Stimulated activated CD8-positive, alpha-beta memory T cell treated with anti-CD3 and anti-CD28 coated beads, Interleukin-4, amount 100 ng/mL, for 4 hours (primary cell): ENCODE measurements around the gene POLR2L.

Source experiments
- DNase-seq, 2 donors: peaks; one replicate each; pipeline ENCODE4 v3.0.0-alpha.2; 2020; ENCODE audit warnings: low read depth in 2 of 2, low spot score in 1 of 2

POLR2L gene

DNA sequence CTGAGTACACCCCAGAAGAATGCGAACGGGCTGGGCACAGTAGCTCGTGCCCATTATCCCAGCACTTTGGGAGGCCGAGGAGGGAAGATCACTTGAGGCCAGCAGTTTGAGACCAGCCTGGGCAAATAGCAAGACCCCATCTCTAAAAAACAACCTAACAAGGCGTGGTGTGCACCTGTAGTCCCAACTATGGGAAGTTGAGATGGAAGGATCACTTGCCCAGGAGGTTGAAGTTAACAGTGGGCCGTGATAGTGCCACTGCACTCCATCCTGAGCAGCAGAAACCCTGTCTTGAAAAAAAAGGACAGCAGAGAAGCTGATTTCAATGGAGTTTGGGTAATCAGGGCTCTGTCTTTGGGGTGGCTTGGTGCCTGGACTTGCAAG, 29.3 kb downstream of the POLR2L start:
- no peak for DNase-seq

DNA sequence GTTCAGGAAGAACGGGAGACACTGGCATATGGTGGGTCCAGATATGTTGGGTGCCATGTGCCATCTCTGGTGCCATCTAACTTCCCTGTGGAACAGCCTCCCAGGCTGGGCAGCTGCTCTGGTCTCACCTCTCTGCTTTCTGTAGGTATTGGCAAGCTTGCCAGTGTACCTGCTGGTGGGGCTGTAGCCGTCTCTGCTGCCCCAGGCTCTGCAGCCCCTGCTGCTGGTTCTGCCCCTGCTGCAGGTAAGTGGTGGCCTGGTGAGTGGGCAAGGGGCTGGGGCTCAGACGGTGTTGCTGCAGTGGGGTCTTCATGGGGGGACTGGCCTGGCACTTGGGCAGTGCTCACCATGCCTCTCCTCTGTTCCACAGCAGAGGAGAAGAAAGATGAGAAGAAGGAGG, 29.9 kb downstream of the POLR2L start:
- no peak for DNase-seq

DNA sequence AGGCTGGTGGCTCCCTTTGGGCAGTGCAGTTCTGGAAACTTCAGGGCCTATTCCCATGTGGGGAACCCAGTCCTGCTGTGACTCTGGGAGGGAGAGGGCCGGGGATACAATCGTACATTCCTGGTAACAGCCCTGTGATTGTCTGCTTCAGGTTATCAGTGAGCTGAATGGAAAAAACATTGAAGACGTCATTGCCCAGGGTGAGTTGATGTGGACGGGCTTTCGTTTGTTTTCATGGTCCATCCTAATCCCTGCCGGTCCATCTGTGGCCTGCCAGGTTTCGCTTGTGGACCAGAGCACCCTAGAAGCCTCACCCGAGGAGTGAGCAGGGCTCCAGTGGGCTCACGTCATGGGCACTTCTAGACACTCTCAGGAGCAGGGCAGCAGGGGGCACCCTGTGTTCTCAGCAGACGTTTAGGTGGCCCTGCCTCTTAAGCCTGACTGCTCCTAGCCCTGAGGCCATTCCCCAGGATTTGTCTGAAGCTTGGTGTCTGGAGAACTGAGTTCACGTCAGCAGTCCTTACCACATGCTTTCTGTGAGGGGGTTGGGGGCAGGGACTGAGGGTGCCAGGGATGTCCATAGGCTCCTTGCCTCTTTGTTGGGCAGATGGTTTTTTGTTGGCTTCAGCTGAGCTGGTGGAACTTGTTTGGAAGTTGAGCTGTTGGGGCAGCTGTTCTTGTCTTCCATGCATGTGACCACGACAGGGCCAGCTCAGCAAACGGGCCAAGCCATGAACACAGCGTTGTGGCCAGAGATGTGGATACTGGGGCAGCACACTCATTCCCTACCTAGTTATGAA, 30.7 kb downstream of the POLR2L start:
- DNase-seq, result no peak

DNA sequence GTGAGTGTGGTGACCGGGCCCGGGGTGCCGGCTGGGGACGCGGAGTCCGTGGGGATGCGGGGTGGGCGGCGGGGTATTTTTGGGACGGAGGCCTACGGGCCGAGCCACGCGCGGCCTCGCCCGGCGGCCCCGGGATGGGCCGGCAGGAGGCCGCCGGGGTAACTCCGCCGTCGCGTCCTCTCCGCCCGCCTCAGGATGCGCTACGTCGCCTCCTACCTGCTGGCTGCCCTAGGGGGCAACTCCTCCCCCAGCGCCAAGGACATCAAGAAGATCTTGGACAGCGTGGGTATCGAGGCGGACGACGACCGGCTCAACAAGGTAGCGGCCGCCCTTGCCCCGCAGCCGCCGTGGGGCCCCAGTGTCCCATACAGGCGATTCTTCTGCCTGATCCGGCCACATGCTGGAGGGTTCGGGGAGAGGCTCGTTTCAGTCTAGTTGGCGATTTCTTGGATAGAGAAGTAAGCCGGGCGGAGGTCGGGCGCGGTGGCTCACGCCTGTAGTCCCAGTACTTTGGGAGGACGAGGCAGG, 32.2 kb downstream of the POLR2L start:
- DNase-seq, result no peak

DNA sequence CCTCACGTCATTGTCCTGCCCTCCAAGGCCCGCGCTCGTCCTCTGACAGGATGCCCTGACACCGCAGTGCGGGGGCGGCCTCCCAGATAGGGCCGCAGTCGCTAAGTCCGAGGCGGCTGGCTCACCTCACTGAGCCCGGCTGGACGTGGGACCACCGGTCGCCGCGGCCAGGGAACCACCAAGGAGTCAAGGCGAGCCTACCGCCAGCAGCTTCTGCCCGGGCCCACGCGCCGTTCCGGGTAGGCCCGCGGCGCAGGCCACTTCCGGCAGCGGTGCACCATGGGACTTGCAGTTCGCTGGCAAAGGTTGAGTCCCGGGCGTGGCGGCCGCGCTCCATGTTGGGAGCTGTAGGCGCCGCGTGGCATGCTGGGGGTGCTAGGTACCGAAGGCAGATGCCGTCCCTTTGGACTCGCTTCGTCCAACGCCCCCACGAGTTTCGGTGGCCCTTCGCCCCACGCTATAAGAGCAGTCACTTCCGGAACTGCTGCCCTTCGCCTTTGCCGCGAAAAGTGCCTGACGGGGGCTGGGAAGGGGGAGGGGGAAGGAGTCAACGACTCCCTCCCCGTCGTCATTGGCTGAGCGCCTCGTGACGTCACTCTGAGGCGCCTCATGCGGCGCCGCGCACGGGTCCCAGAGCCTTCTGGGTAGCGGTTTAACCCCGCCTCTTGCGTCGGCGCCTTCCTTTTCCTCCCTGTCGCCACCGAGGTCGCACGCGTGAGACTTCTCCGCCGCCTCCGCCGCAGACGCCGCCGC, 32.9 kb downstream of the POLR2L start, which contains the start of gene RPLP2:
TSS of gene RPLP2 (plus strand) at position 681 of the 753 bp plus-strand sequence. CDS start 268 bp downstream, outside the sequence.
- DNase-seq, result peak; percentile 96

DNA sequence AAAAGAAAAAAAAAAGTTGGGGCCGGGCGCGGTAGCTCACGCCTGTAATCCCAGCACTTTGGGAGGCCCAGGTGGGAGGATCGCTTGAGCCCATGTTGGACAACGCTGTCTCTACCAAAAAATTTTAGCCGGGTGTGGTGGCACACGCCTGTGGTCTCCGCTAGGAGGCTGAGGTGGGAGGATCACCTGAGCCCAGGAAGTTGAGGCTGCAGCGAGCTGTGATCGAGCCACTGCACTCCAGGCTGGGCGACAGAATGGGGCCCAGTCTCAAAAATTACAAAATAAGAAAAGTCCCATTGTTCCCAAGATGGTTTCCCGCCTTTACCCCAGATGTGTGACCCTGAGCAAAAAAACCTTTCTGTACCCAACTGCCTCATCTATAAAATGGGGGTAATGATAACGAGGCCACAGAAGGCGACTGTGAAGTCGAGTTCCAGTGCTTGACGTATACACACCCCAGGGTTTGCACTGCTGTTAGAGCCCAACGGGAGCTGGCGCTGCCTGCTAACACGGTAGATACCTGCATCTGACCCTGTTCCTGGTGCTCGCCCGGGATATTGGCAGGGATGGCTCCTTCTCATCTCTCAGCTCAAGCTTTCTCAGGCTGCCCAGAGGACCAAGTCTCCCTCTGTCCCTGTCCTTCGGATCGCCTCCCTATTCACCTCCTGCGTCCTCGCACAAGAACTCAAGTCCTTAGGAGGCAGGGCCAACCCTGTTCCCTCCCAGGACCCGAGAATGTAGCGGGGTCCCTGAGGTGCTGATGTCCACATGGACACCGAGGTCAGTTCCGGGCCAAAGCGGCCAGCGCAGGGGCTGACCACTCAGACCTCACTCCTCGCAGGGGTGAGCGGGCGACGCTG, 33.7 kb downstream of the POLR2L start:
- no peak for DNase-seq

DNA sequence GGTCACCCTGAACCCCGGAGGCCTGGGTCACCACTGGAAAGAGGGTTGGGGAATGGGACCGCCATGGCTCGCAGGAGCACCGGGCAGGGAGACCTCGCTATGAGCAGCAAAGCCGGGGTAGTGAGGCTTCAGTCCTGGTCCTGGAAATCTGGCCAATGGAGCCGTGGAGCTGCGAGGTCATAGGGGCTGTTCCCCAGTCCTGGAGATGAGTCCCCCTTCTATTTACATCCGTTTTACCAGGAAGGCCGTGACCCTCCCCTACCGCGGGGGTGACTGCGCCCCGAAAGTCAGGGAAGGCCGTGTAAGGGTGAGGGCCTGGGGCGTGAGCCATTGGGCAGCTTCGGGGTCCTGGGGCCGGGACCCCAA, 37.7 kb downstream of the POLR2L start:
- no peak for DNase-seq

DNA sequence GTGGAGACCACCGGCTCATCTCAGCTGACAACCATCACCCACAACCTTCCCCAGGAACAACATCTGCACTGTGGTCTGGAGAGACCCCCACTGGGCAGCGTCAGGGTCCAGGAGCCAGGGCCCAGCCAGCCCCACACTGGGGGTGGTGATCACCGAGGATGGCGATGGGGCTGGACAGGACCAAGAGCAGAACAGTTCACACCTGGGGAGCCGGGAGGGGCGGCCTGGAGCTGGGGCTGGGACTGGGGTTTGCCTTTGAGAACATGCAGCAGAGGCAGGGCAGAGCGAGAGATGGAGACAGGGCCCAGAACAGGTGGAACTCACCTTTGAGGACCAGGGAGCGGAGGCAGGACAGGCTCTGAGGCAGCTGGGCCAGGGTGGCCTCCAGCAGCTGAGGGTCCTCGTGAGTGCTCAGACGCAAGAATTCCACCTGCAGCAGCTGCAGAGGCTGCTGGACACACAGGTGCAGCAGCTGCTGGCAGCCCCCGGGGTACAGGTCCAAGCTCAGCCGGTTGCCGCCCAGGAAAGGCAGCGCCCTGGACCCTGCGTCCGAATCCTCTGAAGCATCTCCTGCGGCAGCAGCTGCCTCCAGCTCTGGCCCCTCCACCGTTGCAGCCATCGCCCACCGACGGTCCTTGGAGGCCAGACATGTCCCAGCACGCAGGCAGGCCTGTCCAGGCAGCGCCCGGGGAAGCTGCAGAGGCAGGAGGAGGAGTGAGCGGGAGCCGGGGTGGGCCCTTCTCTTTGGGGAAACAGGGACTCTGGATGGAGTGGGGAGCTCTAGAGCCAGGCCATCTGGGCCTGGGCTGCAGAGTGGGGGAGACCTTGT, 38.3 kb downstream of the POLR2L start:
- DNase-seq, result no peak

DNA sequence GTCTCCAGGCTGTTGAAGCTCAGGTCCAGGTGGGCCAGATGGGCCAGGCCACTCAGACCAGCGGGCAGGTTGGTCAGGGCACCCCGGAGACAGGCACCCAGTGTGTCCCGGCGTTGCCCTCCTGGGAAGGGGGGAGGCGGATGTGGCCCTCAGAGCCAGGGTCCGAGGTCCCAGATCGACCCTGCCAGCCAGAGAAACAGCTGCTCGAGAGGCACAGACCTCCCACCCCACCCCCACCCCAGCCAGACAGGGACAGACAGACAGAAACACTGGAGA, 38.9 kb downstream of the POLR2L start:
- no peak for DNase-seq

DNA sequence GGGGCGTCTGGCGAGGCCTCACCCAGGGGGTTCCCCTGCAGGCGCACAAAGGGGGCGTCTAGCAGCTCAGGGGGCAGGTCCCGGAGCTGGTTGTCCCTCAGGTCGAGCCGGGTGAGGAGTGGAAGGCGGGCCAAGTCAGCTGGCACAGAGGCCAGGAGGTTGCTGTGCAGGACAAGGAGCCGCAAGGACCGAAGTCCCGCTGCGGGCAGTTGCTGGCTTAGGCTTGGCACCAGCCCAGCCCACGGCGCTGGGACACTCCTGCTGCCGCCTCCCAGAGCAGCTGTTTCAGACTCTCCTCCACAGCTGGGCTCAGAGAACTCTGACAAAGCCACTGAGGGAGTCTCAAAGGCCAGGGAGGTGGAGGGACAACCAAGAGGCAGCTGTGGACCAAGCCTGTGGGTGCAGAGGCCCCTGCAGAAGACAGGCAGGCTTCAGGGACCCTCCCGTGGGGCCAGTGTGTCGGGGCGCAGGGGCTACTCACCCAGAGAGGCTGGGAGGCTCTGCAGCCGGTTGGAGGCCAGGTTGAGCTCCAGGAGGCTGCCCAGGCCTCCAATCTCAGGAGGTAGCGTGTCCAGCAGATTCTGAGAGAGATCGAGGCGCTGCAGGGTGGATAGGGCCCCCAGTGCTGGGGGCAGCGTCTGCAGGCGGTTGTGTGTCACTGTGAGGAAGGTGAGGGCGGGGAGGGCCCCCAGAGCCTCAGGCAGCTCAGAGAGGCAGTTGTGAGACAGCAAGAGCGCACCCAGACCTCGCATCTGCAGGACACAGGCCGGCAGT, 39.4 kb downstream of the POLR2L start:
- DNase-seq, result no peak

DNA sequence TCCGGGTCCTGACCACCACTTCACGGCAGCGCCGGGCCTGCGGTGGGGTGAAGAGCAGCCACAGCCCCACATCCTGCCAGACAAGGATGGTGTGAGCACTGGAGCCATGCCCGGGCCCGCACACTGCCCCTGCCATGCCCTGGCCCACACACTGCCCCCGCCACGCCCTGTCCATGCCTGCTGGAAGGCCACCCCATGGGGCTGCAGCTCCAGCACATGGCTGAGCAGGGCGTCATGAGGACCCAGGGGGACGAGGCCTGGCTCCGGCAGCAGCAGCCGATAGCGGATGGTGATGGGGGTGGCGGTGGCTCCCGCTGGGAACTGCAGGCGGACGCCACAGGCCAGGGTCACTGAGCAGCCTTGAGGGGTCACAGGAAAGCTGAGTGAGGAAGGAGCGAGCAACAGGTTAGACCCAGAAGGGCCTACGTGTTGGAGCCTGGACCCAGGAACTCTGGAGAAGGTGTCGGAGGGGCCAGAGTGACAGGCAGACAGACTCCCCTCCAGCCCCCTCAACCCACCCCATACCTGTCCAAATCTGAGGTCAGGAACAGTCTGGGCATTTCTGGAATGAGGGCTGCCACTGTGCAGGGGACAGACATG, 40.2 kb downstream of the POLR2L start:
- no peak for DNase-seq

DNA sequence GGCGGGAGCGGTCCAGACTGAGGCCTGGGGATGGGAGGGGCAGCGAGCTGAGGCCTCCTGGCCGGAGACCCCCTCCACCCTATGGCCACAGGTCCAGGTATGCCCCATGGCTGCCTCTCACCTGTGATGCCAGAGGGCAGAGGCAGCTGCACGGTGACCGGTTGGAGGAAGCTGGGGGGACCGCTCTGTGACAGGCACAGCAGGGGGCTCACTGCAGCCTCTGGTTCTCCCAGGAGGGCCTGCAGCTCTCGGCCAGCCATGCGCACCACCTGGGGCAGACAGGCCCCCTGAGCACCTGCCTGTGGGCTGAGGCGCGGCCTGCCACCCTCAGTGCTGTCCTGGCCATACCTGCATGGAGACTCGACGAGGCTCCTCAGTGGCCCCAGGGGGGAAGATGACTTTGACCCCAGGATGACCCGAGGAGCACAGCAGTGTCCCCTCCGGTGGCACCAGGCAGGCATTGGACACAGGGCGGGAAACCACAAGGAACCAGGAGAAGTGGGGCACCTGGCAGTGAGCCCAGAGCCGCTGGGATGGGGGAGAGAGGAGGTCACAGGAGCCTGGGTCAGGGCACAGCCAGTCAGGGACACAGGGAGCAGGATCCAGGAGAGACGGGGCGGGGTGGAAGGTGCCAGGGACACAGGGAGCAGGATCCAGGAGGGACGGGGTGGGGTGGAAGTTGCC, 41.1 kb downstream of the POLR2L start:
- no peak for DNase-seq

DNA sequence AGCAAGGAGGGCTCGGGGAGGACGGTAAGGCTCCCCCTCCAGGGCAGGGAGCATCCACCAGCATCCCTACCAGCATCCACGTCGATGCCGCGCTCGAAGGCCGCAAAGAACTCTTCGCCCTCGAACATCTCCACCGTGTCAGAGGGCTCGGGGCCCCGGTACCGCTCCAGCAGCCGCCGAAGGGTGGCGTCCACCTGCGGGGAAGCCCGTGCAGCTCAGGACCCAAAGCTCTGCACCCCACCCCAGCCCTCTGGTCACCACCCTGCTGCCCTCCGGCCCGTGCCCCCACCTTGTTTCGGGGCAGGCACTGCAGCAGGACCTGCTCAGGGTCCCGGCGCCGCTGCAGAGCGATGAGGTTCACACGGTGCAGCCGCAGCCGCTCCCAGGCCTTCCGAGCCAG, 41.9 kb downstream of the POLR2L start:
- DNase-seq, result no peak

DNA sequence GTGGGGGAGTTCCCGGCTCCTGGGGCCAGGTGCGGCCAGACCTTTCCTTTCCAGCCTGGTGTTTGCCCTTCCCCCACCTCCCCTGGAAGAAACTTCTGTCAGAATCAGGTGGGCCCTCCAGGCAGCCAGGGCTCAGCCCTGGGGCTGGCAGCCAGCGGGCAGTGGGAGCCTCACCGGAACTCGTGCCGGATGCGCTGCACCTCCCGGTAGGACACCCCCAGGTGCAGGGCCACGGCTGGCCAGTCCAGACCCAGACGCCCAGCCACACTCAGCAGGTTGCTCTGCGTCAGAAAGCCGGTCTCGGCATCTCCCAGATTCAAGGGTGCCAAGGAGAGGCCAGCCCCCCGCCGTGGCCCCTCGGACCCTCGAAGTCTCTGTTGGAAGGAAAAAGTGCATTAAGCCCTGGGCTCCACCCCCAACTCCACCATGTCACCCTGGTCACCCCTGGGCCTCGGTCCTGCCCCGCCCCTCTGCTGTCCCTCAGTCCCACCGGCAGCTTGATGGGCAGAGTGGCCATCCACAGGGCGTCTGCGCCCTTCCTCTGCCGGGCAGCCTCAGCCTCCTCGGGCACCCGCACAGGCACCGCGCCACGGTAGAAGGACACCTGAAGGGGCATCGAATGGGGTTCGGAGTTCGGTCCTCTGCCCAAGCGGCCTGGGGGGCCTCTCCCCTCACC, 42.5 kb downstream of the POLR2L start:
- DNase-seq, result no peak

DNA sequence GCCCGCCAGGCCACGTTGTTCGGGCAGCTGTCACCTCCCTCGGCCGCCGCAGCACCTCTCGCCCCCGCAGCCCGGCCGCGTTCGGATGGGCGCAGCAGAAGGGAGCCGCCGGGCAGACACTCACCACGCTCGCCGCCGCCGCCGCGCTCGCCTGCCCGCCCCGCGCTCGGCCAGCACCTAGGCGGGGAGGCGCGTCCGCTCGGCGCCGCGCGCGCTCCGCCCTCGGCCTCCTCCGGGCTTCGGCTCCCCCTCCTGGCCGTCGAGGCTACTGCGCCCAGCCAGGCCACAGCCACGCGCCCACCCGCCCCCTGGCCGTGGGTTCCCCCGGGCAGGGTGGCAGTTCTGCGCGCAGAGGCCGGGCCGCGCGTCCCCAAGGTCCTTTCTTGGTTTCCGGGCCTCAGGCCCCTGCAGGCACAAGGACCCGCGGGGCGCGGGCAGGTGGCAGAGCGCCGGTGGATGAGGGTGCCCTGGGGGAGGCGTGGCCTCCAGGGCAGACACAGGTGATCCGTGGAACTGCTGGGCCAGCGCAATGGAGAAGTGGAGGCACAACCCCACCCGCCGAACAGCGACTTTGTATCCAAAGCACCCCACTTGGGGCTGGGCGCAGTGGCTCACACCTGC, 44.1 kb downstream of the POLR2L start, which contains the start of gene SLC25A22:
TSS of gene SLC25A22 (minus strand) at position 189 of the 621 bp plus-strand sequence. CDS start 3,275 bp downstream, outside the sequence.
- DNase-seq, result peak; percentile 59 to 63

DNA sequence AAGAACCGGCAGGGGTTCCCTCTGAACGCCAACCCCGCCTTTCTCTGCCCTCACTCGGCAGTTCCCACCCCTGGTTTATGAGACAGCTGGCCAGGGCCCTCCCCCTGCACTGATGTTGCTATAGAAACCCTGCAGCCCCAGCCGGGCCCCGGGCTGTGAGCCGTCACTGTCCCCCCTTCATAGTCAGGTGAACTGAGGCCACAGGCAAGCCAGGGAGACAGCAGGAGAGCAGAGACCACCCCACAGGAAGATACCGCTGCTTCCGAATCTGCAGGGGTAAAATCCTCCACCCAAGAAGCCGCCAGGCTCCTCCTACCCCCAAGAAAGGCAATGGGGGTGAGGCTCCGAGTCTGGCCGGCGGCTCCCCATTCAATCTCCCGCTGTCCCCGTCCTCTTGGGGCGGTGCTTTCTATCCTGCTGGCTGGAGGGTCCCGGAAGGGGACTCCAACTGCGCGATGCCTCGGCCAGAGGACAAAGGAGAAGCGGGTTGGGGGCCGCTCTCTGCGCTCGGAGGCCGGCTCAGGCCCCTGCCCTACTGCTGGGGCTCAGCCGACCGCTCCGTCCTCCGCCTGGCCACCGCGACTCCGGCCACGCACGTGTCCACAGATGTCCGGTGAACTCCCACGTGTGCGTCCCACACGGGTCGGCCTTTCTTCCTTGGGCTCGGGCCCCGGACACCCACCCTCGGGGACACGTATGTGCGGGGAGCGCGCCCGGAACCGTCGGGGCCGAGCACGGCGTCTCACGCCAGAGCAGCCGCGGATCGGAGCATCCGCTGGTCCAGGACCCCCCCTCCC, 44.8 kb downstream of the POLR2L start:
- peak; percentile 33 to 63 for DNase-seq
